ENCODE data around the gene FOXN3.

DNA sequence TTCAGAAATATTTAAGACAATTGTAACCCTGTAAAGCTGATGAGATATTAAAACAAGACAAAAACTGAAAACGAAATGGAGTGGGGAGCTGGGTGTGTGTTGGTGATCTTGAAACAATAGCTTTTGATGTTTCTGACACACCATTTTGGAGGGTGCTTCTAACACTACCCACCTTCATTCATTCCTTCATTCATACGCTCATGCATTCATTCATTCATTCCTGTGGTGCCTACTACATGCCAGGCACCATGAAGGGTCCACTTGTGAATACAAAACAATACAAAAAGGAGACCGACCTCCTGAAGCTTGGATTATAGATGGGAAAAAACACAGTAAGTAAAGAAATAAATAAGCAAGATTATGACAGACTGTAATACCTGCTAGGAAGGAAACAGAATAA, 60.5 kb downstream of the FOXN3 start:
- TF ChIP-seq POLR2AphosphoS5 (IDR thresholded peaks at IDR 0.05): no peak
- TF ChIP-seq POLR2A (IDR thresholded peaks at IDR 0.05): no peak
- TF ChIP-seq, protein P1, sequence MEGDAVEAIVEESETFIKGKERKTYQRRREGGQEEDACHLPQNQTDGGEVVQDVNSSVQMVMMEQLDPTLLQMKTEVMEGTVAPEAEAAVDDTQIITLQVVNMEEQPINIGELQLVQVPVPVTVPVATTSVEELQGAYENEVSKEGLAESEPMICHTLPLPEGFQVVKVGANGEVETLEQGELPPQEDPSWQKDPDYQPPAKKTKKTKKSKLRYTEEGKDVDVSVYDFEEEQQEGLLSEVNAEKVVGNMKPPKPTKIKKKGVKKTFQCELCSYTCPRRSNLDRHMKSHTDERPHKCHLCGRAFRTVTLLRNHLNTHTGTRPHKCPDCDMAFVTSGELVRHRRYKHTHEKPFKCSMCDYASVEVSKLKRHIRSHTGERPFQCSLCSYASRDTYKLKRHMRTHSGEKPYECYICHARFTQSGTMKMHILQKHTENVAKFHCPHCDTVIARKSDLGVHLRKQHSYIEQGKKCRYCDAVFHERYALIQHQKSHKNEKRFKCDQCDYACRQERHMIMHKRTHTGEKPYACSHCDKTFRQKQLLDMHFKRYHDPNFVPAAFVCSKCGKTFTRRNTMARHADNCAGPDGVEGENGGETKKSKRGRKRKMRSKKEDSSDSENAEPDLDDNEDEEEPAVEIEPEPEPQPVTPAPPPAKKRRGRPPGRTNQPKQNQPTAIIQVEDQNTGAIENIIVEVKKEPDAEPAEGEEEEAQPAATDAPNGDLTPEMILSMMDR (IDR thresholded peaks at IDR 0.05): no peak

All from transverse colon (tissue), 4 donors.